Measurements from ENCODE around the gene PTPRM. TPM values are rescaled to one million over a fixed set of nuclear protein-coding genes. Genes with fewer than 3 reads are reported as not detected.

Gene PTPRM
- total and polyA plus RNA-seq, 2 of the 8 experiments (the other 6 are each of a cell fraction or from before 2014, with no cell fraction given): 4.1 to 7.0 TPM

- TF ChIP-seq CHD7 (IDR thresholded peaks at IDR 0.05; ENCODE audit: insufficient replicate concordance, low read length) (no peak), CBX5 (IDR thresholded peaks at IDR 0.05; ENCODE audit: low read depth, low read length) (no peak), MAX (IDR thresholded peaks at IDR 0.05) (peak; percentile 41; the same call in 1 of the 2 replicates), ASH2L (IDR thresholded peaks at IDR 0.05; ENCODE audit: low read length) (peak; percentile 30), EGR1 (IDR thresholded peaks at IDR 0.05; ENCODE audit: borderline replicate concordance, low read depth, low read length) (0 out of 2 replicates have a peak, but pooled peaks have one; percentile 18)
Observed at GRCh38 chr18:8029061-8029460, 461.9 kb downstream of the PTPRM start (continued).
